ENCODE measurements around the gene CDCA5. TPM values are rescaled to one million over a fixed set of nuclear protein-coding genes. Genes with fewer than 3 reads are reported as not detected.

Gene CDCA5
- 1 to 10 TPM in 2 of 7 donors, under 1 TPM in 4, not detected in 1; 0.38 to 2.8 (median 0.52) TPM for total RNA-seq
- polyA plus RNA-seq, result 1 to 10 TPM; 1.0 to 1.2 TPM
- long read RNA-seq, donor 1, partial matches to known transcripts, result 0 of 4 reads
- long read RNA-seq, donor 1, other reads (novel, unspliced or antisense), result 3 of 4 reads
- long read RNA-seq, donor 2, transcript CDCA5-201 (6 exons, 2,587 nt), result major isoform, 20 of 357 reads
- long read RNA-seq, donor 2, partial matches to known transcripts, result 322 of 357 reads
- long read RNA-seq, donor 2, other reads (novel, unspliced or antisense), result 9 of 357 reads
- long read RNA-seq, donor 3, transcript CDCA5-201 (6 exons, 2,587 nt), result major isoform, 7 of 7 reads
- long read RNA-seq, donor 3, partial matches to known transcripts, result 0 of 7 reads
- long read RNA-seq, donor 3, other reads (novel, unspliced or antisense), result 0 of 7 reads

GRCh38 chr11:65083834-65084597 is at the start of gene CDCA5, which contains the start of gene ZFPL1:
Gene CDCA5, minus strand, starts transcription at chr11:65084040. Its CDS starts 62 bp downstream, at chr11:65083978.
Gene ZFPL1, plus strand, starts transcription at chr11:65084222. Its CDS starts 477 bp downstream, at chr11:65084699.
- H3K4me3 ChIP-seq, result peak within 1 kb of the TSS; percentile 77
- intact Hi-C loops (cut with DNase I), result loop anchor here in 1 of 4 donors (5.0 kb wide), 1 partner anchor 33 kb away; the partner anchor contains the start of gene ZNHIT2
- WGBS, 3 donors, result 0 to 1% (median 1%) methylated on average over 49 to 79 of the region's 79 CpGs

GRCh38 chr11:65132988-65133700 is 49.3 kb upstream of the CDCA5 start:
- 31 to 33% (median 32%) methylated on average over 17 to 18 of the region's 18 CpGs for WGBS, 3 donors
- intact Hi-C loops (cut with DNase I), result no loop called here
- Histone ChIP-seq H3K4me3 (peak overlapping the region; percentile 76), H3K4me1 (ENCODE audit: insufficient read depth) (no peaks in the 10 kb centered on the region), H3K27me3 (no peaks in the 10 kb centered on the region), H3K27ac (peak overlapping the region in 1 of 2 donors; percentile 99), H3K36me3 (no peaks in the 10 kb centered on the region), H3K9me3 (no peaks in the 10 kb centered on the region)
- TF ChIP-seq EP300 (IDR thresholded peaks at IDR 0.05) (no peak), POLR2A (IDR thresholded peaks at IDR 0.05) (no peak)
- TF ChIP-seq, protein P1, sequence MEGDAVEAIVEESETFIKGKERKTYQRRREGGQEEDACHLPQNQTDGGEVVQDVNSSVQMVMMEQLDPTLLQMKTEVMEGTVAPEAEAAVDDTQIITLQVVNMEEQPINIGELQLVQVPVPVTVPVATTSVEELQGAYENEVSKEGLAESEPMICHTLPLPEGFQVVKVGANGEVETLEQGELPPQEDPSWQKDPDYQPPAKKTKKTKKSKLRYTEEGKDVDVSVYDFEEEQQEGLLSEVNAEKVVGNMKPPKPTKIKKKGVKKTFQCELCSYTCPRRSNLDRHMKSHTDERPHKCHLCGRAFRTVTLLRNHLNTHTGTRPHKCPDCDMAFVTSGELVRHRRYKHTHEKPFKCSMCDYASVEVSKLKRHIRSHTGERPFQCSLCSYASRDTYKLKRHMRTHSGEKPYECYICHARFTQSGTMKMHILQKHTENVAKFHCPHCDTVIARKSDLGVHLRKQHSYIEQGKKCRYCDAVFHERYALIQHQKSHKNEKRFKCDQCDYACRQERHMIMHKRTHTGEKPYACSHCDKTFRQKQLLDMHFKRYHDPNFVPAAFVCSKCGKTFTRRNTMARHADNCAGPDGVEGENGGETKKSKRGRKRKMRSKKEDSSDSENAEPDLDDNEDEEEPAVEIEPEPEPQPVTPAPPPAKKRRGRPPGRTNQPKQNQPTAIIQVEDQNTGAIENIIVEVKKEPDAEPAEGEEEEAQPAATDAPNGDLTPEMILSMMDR (IDR thresholded peaks at IDR 0.05), result no peak
- peak in 4 of 5 donors; percentile 40 to 54 (median 48) for DNase-seq

More at GRCh38 chr11:65083834-65084597, at the start of gene CDCA5, which contains the start of gene ZFPL1:
- TF ChIP-seq, protein P1 (IDR thresholded peaks at IDR 0.05), result no peak
- TF ChIP-seq POLR2A (IDR thresholded peaks at IDR 0.05) (peak; percentile 75), EP300 (IDR thresholded peaks at IDR 0.05) (peak; percentile 18)
- Histone ChIP-seq H3K36me3 (no peaks in the 10 kb centered on the region), H3K27ac (peak within 1 kb of the TSS; percentile 75 to 86), H3K9me3 (no peaks in the 10 kb centered on the region), H3K4me1 (ENCODE audit: insufficient read depth) (peaks cover 7% of the 10 kb centered on the region), H3K27me3 (no peaks in the 10 kb centered on the region)
- peak; percentile 92 to 97 (median 95) for DNase-seq

GRCh38 chr11:65132238-65132987 is 48.6 kb upstream of the CDCA5 start:
- Histone ChIP-seq H3K36me3 (no peaks in the 10 kb centered on the region), H3K27me3 (no peaks in the 10 kb centered on the region), H3K9me3 (no peaks in the 10 kb centered on the region), H3K27ac (no peak overlapping the region), H3K4me3 (no peak overlapping the region), H3K4me1 (ENCODE audit: insufficient read depth) (no peaks in the 10 kb centered on the region)
- WGBS, 3 donors, result 61 to 70% (median 64%) methylated on average over 10 of the region's 10 CpGs
- DNase-seq, result peak in 1 of 5 donors; percentile 16
- intact Hi-C loops (cut with DNase I), result no loop called here
- TF ChIP-seq POLR2A (IDR thresholded peaks at IDR 0.05) (no peak), EP300 (IDR thresholded peaks at IDR 0.05) (no peak)
- TF ChIP-seq, protein P1 (IDR thresholded peaks at IDR 0.05), result no peak

Data from ovary (tissue), 10 donors.